ENCODE data around the gene METTL17.
"Not testable (repeated sequence)": the region's sequence is repeated elsewhere in the genome, so short reads cannot be mapped to it uniquely, and the experiment has no call there.

Gene METTL17

DNA sequence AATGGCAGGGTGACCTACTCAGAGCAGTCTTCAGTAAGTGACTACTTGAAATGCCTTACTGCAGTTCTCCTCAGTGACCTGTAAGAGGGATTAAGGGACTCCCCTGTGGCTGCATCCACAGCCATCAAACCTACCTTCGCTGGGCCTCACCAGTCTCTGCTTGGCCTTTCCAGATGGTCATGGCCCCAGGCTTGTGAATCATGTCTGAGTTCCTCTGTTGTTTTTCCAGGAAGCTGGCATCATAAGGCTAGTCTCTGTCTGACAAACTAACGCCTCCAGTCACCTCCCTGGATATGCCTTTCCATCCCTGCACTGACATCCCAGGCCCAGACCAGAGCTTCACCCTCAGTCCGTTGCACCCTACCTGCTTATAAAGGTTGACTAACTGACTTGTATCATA, 20.4 kb upstream of the METTL17 start:
- peaks cover 0 to 13% (median 7%) of the 10 kb centered on the region in 10 experiments; a peak in 12 of 20 replicates for H3K4me1 ChIP-seq
- no peaks in the 10 kb centered on the region for H3K36me3 ChIP-seq
- no peak for TF ChIP-seq Cebpa-rat (IDR thresholded peaks at IDR 0.05)
- no peak overlapping the region for H3K27ac ChIP-seq
- H3K4me2 ChIP-seq = no peak overlapping the region
- H3K9ac ChIP-seq = no peak overlapping the region
- H3K4me3 ChIP-seq = no peak overlapping the region
- H4K20me1 ChIP-seq = no peaks in the 10 kb centered on the region
- H3K9me3 ChIP-seq (replicated peaks in 1 of 11) = no peaks in the 10 kb centered on the region
- no peaks in the 10 kb centered on the region for H3K27me3 ChIP-seq

GRCh38 chr14:20970647-20970982, 19.2 kb upstream of the METTL17 start:
- no peak for TF ChIP-seq Cebpa-rat (IDR thresholded peaks at IDR 0.05)
- H3K4me3 ChIP-seq = peak overlapping the region; percentile 52 to 82 (median 68); a peak in 19 of 20 replicates

GRCh38 chr14:20970983-20971704, 18.6 kb upstream of the METTL17 start:
- Histone ChIP-seq H3K9me3 (replicated peaks in 1 of 11) (no peaks in the 10 kb centered on the region), H3K4me2 (peak overlapping the region; percentile 74 to 96 (median 92)), H3K36me3 (no peaks in the 10 kb centered on the region), H3K9ac (peak overlapping the region; percentile 51 to 80 (median 75); a peak in 21 of 22 replicates), H3K27ac (peak overlapping the region in 7 of 11 experiments; percentile 12 to 67 (median 25); a peak in 8 of 22 replicates), H4K20me1 (no peaks in the 10 kb centered on the region), H3K4me1 (peaks cover 0 to 14% (median 9%) of the 10 kb centered on the region in 10 experiments; a peak in 12 of 20 replicates), H3K27me3 (no peaks in the 10 kb centered on the region), H3K4me3 (peak overlapping the region; percentile 52 to 82 (median 68))
- no peak for TF ChIP-seq Cebpa-rat (IDR thresholded peaks at IDR 0.05)

More at GRCh38 chr14:20970647-20970982, 19.2 kb upstream of the METTL17 start:
- Histone ChIP-seq H3K27ac (0 out of 22 replicates have a peak overlapping the region, but pooled peaks of 1 of the 11 experiments have one; percentile 34), H4K20me1 (no peaks in the 10 kb centered on the region), H3K27me3 (no peaks in the 10 kb centered on the region), H3K36me3 (no peaks in the 10 kb centered on the region), H3K4me1 (peaks cover 0 to 13% (median 9%) of the 10 kb centered on the region in 10 experiments; a peak in 12 of 20 replicates), H3K9me3 (replicated peaks in 1 of 11) (no peaks in the 10 kb centered on the region), H3K9ac (peak overlapping the region in 10 of 11 experiments; percentile 53 to 80 (median 75); a peak in 16 of 22 replicates), H3K4me2 (peak overlapping the region; percentile 74 to 96 (median 92))

DNA sequence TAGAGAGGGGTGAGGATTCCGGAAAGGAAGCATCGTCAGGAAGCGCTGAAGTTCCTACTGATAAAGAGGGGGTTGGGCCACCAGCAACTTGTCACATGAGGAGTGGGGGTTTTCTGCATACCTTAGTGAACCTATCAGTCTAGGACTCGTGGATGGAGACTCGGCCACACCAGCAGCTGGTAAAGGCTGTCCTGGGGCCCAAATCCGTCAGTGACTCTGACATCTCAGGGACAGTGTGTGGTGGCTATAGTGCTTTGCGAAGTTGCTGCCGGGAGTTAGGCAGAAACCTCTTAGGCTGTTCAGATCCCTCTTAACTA, 18.1 kb upstream of the METTL17 start:
- H4K20me1 ChIP-seq = no peaks in the 10 kb centered on the region
- peak overlapping the region in 9 of 11 experiments; percentile 51 to 80 (median 75); a peak in 12 of 22 replicates for H3K9ac ChIP-seq
- H3K27me3 ChIP-seq = no peaks in the 10 kb centered on the region
- no peaks in the 10 kb centered on the region for H3K9me3 ChIP-seq (replicated peaks in 1 of 11)
- H3K4me3 ChIP-seq = peak overlapping the region; percentile 52 to 82 (median 68); a peak in 17 of 20 replicates
- H3K4me1 ChIP-seq = peaks cover 0 to 14% (median 9%) of the 10 kb centered on the region in 10 experiments; a peak in 12 of 20 replicates
- H3K4me2 ChIP-seq = peak overlapping the region; percentile 74 to 96 (median 92)
- H3K27ac ChIP-seq = no peak overlapping the region
- no peaks in the 10 kb centered on the region for H3K36me3 ChIP-seq
- no peak for TF ChIP-seq Cebpa-rat (IDR thresholded peaks at IDR 0.05)

- Histone ChIP-seq H3K4me2 (no peak overlapping the region), H3K27ac (no peak overlapping the region), H3K9ac (no peak overlapping the region), H4K20me1 (no peaks in the 10 kb centered on the region), H3K36me3 (no peaks in the 10 kb centered on the region), H3K4me1 (peaks cover 0 to 14% (median 9%) of the 10 kb centered on the region in 10 experiments; a peak in 12 of 20 replicates), H3K9me3 (replicated peaks in 1 of 11) (no peaks in the 10 kb centered on the region), H3K27me3 (no peaks in the 10 kb centered on the region), H3K4me3 (no peak overlapping the region)
- no peak for TF ChIP-seq Cebpa-rat (IDR thresholded peaks at IDR 0.05)
Observed at GRCh38 chr14:20973501-20973900, 16.3 kb upstream of the METTL17 start.

GRCh38 chr14:20976291-20976690, 13.5 kb upstream of the METTL17 start:
- Histone ChIP-seq H3K27ac (no peak overlapping the region), H3K4me2 (no peak overlapping the region), H3K4me3 (no peak overlapping the region), H3K9me3 (replicated peaks in 1 of 11) (no peaks in the 10 kb centered on the region), H3K4me1 (peaks cover 0 to 14% (median 5%) of the 10 kb centered on the region in 10 experiments; a peak in 9 of 20 replicates), H3K9ac (no peak overlapping the region), H3K36me3 (no peaks in the 10 kb centered on the region), H4K20me1 (no peaks in the 10 kb centered on the region), H3K27me3 (no peaks in the 10 kb centered on the region)
- TF ChIP-seq Cebpa-rat (IDR thresholded peaks at IDR 0.05) = no peak

GRCh38 chr14:20978687-20979086, 11.1 kb upstream of the METTL17 start:
- Histone ChIP-seq H4K20me1 (no peaks in the 10 kb centered on the region), H3K4me2 (no peak overlapping the region), H3K9ac (no peak overlapping the region), H3K9me3 (replicated peaks in 1 of 11) (no peaks in the 10 kb centered on the region), H3K36me3 (no peaks in the 10 kb centered on the region), H3K4me3 (no peak overlapping the region), H3K27ac (no peak overlapping the region), H3K27me3 (no peaks in the 10 kb centered on the region), H3K4me1 (0 out of 20 replicates have a peak, but pooled peaks cover 0 to 8% (median 0%) of the 10 kb centered on the region in 10 experiments)
- no peak for TF ChIP-seq Cebpa-rat (IDR thresholded peaks at IDR 0.05)

DNA sequence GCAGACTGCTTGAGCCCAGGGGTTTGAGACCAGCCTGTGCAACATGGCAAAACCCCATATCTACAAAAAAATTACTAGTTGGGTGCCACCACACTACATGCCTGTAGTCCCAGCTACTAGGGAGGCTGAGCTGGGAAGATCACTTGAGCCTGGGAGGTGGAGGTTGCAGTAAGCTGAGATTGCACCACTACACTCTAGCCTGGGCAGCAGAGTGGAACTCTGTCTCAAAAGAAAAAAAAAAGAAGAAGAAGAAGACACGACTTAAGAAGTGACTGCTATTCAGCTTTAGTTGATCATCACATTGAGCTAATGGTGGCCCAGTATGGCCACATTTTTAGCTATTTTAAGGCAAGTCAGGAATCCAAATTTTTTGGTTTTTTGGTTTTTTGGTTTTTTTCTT, 8.9 kb upstream of the METTL17 start:
- no peaks in the 10 kb centered on the region for H3K27me3 ChIP-seq
- H3K4me3 ChIP-seq = no peak overlapping the region
- no peaks in the 10 kb centered on the region for H4K20me1 ChIP-seq
- H3K9me3 ChIP-seq (replicated peaks in 1 of 11) = no peaks in the 10 kb centered on the region
- no peaks in the 10 kb centered on the region for H3K36me3 ChIP-seq
- H3K4me2 ChIP-seq = no peak overlapping the region
- peaks cover 0 to 14% (median 5%) of the 10 kb centered on the region in 10 experiments; a peak in 10 of 20 replicates for H3K4me1 ChIP-seq
- H3K27ac ChIP-seq = no peak overlapping the region
- no peak for TF ChIP-seq Cebpa-rat (IDR thresholded peaks at IDR 0.05)
- no peak overlapping the region for H3K9ac ChIP-seq

- Histone ChIP-seq H4K20me1 (no peaks in the 10 kb centered on the region), H3K27ac (no peak overlapping the region), H3K4me2 (no peak overlapping the region), H3K27me3 (no peaks in the 10 kb centered on the region), H3K9ac (no peak overlapping the region), H3K9me3 (replicated peaks in 1 of 11) (no peaks in the 10 kb centered on the region), H3K4me3 (no peak overlapping the region), H3K4me1 (peaks cover 0 to 33% (median 10%) of the 10 kb centered on the region in 10 experiments; a peak in 10 of 20 replicates), H3K36me3 (no peaks in the 10 kb centered on the region)
- TF ChIP-seq Cebpa-rat (IDR thresholded peaks at IDR 0.05) = no peak
Observed at GRCh38 chr14:20982646-20983369, 7.0 kb upstream of the METTL17 start.

GRCh38 chr14:20985650-20986049, 4.1 kb upstream of the METTL17 start:
- not testable (repeated sequence) for H4K20me1 ChIP-seq; H3K27me3 ChIP-seq; H3K9ac ChIP-seq; H3K9me3 ChIP-seq (replicated peaks in 1 of 11); H3K36me3 ChIP-seq; H3K4me3 ChIP-seq
- H3K4me2 ChIP-seq = peak overlapping the region in 6 of 11 experiments; percentile 9 to 94 (median 52); a peak in 11 of 22 replicates
- peaks cover 9 to 51% (median 22%) of the 10 kb centered on the region in 10 experiments for H3K4me1 ChIP-seq
- peak overlapping the region in 3 of 11 experiments; percentile 26 to 71 (median 67); a peak in 6 of 22 replicates for H3K27ac ChIP-seq
